T47D (cell line): ENCODE measurements around the gene GALT.

Source experiments
- DNase-seq, 2 experiments: peaks; one replicate each; pipeline versions ENCODE4 v3.0.0 to v3.0.0-alpha.2; 2011 to 2012; ENCODE audit warnings: low read depth in 1 of 2, low spot score in 1 of 2
- JUND ChIP-seq: IDR thresholded peaks from 2 replicates; pipeline ENCODE4 v1.6.1; 2012; ENCODE audit warnings: low read depth
- in situ Hi-C: cut with HindIII; loops from 2 replicates; pipeline ENCODE4 v1.10.0; 2016; ENCODE audit warnings: low sequenced_read_pairs, low pct_unique_long_range_greater_than_20kb

Gene GALT

GRCh38 chr9:34646211-34647083 lies at the start of gene GALT:
Gene GALT, plus strand, starts transcription at chr9:34646675. Its CDS starts 30 bp downstream, at chr9:34646705.
- DNase-seq: peak; percentile 75 to 87
- no peak for TF ChIP-seq JUND
- in situ Hi-C loops: no loop called here

- DNase-seq: no peak
- TF ChIP-seq JUND: no peak
- in situ Hi-C loops: no loop called here
These were observed 46.9 kb upstream of the GALT start for GRCh38 chr9:34599546-34599945.

- TF ChIP-seq JUND: no peak
- DNase-seq: no peak
- in situ Hi-C loops: no loop called here
These were observed 45.6 kb upstream of the GALT start for GRCh38 chr9:34600908-34601307.

- no peak for TF ChIP-seq JUND
- DNase-seq: no peak
- in situ Hi-C loops: no loop called here
These were observed 44.4 kb upstream of the GALT start for GRCh38 chr9:34601937-34602573.

- peak; percentile 67 to 73 for DNase-seq
- no peak for TF ChIP-seq JUND
- in situ Hi-C loops: no loop called here
These were observed 42.8 kb upstream of the GALT start for GRCh38 chr9:34603610-34604231.

GRCh38 chr9:34606190-34606589 lies 40.3 kb upstream of the GALT start:
- no peak for DNase-seq
- in situ Hi-C loops: no loop called here
- TF ChIP-seq JUND: no peak

- in situ Hi-C loops: no loop called here
- DNase-seq: no peak
- TF ChIP-seq JUND: no peak
These were observed 39.6 kb upstream of the GALT start for GRCh38 chr9:34606905-34607304.

- TF ChIP-seq JUND: no peak
- no peak for DNase-seq
- in situ Hi-C loops: no loop called here
These were observed 39.1 kb upstream of the GALT start for GRCh38 chr9:34607331-34607730.

- DNase-seq: no peak
- in situ Hi-C loops: no loop called here
- no peak for TF ChIP-seq JUND
These were observed 35.9 kb upstream of the GALT start for GRCh38 chr9:34610434-34611206.

GRCh38 chr9:34611251-34611810 lies 35.1 kb upstream of the GALT start:
- no peak for DNase-seq
- TF ChIP-seq JUND: no peak
- in situ Hi-C loops: no loop called here

GRCh38 chr9:34611811-34612787 lies 34.4 kb upstream of the GALT start, which contains the start of gene RPP25L:
Gene RPP25L, minus strand, starts transcription at chr9:34612097. Its CDS starts 801 bp downstream, at chr9:34611296.
- no peak; the same call in 1 of the 2 replicates for TF ChIP-seq JUND
- in situ Hi-C loops: no loop called here
- DNase-seq: peak; percentile 67 to 84
